ENCODE results near the gene CSNK1G1.
"Not testable (repeated sequence)": the region's sequence is repeated elsewhere in the genome, so short reads cannot be mapped to it uniquely, and the experiment has no call there.

Gene CSNK1G1

DNA sequence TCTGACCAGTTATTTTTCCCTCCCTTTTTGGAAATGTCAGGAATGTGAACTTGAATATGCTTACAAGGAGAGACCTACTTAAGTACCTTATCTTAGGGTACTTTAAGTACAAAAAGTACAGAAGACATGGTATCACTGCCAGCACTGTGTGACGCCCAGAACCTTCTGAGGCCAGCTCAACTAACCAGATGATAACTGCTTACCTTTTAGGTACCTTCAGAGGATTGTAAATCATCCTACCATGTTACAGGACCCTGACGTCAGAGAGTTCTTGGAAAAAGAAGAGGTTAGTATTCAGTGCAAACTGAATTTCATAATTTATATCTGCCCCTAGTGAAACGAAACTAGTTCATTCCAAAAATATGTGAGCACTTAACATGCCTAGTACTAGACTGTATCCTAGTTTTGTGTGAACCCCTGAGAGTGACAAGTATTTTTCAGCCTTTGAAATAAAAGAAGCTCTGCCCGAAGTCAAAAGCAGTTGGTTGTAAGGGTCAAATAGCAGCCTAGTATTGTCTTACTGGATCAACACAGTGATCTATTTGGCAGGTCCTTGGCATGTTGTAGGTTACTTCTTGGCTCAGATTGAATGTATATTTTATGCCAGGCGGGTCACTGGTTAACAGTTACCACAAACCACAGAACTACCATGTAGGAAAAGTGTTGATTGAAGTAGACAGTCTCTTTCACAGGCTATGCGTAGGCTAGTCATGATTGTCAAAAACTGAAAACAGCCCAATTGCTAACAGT lies 228.3 kb downstream of the CSNK1G1 start:
- DNase-seq: no peak

DNA sequence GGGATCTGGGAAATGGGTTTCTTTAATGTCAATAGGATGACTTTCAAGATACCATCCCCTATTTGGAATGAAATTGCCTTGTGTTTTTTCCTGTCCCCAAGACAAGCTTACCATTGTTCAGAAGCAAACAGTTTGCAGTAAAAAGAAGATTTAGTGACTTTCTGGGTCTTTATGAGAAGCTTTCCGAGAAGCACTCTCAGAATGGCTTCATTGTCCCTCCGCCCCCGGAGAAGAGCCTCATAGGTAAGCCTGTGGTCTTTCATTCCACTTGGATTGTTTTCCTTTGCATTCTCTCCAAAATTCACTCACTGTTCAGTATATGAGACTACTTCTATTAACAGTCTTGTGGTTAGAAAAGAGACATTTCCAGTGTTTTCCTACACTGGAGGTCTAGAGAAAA lies 230.0 kb downstream of the CSNK1G1 start:
- no peak for DNase-seq

DNA sequence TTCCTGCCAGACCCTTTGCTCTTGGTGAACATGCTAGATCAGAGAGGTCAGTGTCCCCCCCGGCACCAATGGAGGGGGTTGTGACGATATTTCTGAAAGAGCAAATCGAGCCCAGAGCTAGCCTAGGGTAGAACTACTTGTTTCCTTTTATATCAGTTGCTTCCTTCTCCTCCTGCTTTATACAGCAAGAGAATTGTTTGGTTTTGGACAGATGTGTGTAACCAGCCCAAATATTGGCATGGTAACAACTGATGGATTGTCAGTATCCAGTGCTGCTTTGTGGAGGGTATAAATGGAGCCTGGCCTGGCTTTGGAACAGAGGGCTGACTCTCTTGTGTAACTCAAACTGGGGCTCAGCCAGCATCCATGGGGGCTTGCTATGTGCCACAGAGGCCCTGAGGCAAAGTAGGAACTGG lies 233.0 kb downstream of the CSNK1G1 start:
- no peak for DNase-seq

DNA sequence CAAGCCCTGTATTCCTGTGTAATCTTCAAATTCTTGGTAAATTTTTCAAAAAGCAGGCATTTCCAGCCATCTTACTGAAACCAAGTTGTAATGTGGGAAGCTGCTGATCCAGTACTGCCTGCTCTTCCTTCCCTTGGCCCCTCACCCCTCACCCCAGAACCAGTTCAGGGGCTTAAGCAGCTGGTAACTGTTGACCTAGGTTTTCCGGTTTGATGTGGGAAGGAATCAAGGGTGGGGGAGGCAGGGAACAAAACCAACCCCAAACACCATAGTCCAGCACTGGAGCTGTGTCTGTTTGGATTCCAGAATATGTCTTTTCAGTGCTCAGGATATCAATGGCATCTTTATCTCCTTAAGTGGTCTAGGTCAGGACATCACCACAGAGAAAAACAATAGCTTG lies 233.5 kb downstream of the CSNK1G1 start:
- DNase-seq: no peak

DNA sequence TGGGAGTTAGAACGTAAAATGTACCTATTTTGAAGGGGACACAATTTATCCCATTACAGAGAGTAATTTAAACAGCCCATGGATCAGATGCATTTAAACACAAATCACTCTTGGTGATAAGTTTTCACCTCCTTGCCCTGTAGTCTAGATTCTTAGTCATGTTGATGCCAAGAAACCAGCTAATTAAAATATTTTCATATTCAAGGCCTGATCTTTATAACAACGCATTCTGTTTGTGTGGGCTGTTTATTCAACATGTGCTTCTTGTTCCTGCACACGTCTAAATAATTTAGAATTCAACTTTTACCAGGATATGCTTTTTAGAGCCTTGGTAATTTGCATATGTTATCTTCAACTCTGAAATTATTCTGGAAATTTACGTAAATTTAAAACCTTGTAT lies 234.4 kb downstream of the CSNK1G1 start:
- DNase-seq: no peak

DNA sequence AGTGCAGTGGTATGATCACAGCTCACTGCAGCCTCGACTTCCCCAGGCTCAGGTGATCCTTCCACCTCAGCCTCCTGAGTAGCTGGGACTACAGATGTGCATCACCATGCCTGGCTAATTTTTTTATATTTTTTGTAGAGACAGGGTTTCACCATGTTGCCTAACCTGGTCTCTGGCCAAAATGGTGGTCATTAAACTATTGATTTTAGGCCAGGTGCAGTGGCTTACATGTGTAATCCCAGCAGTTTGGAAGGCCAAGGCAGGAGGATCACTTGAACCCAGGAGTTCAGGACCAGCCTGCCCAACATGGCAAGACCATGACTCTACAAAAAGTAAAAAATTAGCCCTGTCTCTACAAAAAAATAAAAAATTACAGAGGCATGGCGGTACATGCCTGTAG lies 235.7 kb downstream of the CSNK1G1 start:
- DNase-seq: not testable (repeated sequence)

DNA sequence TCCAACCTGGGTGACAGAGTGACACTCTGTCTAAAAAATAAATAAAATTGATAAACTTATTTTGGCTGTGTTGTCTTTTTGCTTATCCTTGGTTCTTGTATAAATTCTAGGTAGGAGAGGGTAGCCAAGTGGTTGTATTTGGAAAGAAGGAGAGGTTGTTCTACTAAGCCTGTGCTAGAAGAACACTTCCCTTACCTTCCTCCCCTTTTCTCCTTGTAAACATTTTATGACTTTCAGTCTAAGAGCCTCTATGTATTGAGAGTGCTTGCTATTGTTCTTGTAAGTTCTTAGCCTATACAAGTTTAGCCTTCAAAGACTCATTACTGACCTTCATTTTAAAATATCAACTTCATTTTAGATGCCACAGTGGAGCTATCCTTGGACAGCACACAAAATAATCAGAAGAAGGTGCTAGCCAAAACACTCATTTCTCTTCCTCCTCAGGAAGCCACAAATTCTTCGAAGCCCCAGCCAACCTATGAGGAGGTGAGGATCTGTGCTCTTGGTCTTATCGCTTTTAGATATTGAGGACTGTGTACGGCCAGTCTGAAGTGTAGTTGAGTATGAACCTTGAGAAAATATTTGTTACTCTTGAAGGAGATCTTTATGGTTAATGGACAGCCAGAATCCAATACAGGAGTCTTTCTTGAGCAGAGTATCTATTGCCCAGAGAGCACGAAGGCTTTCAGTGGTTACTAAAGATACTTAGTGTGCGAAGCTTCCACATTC lies 238.1 kb downstream of the CSNK1G1 start:
- DNase-seq: no peak
